Epidermal melanocyte (primary cell): ENCODE measurements around the gene NPAS3.

Experiments
- DNase-seq: peaks from one replicate; pipeline ENCODE4 v3.0.0; 2011; ENCODE audit warnings: low spot score; ENCODE audit not compliant: insufficient read length

The NPAS3 gene

DNA sequence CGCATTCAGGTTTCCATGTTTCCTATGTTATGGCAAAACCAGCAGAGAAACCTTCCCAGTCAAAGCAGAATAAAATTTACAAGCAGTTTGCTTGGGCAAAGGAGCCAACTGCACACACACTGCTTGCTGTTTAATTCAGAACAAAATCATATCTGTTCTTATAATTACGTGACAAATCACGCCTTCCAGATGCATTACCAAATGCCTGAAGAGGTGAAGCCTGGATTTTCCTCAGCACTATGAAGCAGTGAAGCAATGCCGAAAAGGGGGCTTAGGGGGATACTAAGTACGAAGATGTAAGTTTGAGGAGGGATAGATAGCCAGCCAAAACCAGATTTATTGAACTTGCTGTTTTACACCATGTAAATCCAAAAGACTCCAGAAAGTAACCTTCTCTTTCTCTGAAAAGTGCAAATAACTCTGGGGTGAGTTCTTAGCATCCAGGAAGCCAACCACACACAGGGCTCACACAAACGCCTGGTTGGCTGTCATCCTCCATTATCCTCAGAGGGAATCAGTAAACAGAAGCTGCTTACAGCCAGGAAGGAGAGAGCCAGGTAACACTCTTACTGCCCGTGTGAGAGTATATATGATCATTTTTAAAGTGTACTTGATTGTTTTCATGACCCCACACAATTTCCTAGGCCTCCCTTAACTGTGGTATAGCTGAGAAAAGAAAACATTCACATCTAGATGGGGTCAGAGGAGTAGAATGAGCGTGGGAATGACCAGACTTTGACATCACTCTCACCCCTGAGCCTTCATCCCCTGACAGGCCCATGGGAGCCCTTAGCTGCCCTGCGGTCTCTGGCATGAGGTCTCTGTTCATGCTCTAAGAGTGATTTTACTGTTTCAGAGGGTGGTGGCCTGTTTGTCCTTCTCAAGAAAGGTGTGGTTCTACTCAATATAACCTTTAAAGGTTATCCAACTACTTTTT lies 569.7 kb downstream of the NPAS3 start:
- no peak for DNase-seq

DNA sequence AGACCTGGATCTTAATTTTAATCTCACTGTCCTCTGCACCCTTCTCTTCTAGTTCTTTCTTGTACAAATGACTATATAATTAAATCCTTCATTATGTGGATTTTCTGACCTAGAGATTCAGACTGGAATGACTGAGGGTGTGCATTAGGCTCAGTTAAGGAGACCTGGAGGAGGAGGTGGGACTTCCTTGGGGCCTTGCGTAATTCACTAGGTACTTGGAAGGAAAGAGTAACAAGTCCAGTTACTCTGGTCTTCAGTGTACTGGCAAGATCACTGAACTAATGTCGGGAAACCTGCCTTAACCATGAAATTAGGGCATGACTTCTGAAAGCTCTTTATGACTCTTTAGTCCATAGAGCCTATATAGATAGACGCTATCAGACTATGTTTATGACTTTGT lies 570.8 kb downstream of the NPAS3 start:
- no peak for DNase-seq

DNA sequence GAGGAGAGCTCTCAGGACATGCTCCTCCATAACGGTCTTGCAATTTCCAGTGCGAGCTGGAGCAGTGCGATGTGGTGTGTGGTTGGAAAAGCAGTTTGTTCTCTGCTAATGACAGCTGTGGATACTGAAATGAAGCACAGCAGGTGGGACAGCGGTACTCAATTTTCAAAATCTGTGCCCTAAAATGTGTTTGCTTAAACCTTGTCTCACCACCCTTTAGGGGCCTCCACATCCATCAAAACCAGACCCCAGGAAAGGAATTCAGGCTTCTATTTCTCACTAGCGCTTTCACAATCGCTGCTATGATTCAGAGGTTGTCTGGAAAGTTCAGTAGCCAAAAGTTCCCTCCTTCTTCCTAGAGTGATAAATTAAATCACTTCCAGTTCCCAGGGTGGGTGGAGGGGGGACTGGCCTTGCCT lies 571.4 kb downstream of the NPAS3 start:
- DNase-seq = no peak

DNA sequence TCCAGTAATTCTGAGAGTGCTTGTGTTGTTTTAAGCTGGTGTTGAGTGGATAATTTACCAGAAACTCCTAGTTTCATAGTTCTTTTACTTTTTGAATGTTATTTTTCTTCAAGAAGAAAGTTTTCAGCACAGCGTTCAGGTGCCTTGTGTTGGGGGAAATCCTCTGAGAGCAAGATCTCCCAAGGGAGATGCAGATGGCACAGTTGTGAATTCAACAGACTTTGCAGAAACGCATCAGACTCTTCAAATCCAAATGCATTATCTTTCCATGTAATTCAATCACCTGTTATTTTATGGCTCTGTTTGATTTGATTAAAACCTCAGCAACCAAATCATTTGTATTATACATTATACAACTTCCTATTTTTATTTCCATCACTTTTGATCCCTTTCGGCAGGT lies 572.3 kb downstream of the NPAS3 start:
- DNase-seq = no peak

DNA sequence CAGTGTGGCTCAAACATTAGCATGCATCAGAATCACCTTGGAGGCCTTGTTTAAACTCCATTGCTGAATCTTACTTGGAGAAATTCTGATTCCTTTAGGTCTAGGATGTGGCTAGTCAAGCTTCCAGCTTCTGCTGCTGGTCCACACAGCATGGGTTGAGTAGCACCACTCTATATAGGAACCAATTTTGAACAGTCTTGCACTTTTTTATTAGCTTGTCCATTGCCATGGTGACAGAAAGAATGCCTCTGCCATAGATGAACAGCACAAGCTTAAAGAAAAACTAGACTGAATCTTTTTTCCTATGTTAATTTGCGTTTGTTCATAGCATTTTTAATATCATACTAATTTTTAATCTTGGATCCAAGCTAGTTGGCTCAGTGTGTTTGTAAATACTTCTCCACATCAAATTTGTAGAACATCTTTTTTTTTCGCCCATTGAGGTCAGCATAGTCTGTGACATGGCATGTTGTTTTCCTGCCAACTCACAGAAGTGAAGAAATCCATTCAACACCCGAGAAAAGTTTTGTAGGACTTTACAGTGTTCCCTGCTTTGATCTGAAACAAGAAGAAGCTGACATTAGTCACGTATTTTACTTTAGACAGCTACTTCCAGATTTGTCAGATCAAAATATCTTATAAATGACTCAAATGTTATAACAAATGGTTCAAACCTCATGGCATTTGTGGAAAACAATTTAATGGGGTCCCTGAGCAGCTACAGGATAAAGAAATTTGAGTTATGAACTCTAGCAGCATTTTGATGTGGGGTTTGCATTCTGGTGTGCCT lies 573.4 kb downstream of the NPAS3 start:
- DNase-seq = no peak

DNA sequence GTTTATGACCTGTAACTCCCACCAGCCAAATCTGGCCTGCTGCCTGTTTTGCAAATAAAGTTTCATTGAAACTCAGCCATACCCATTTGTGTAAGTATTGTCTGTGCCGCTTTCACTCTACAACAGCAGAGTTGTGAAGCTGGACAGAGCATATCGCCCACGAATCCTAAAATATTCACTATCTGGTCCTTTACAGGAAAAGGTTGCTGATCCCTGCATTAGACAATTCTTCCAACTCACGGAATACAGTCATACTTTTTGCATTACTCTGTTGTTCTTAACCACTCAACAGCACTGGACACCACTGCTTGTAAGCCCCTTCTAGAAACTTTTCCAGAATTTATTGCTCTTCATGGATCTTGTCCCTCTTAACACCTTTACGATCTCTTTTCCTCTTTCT lies 576.8 kb downstream of the NPAS3 start:
- DNase-seq = no peak

DNA sequence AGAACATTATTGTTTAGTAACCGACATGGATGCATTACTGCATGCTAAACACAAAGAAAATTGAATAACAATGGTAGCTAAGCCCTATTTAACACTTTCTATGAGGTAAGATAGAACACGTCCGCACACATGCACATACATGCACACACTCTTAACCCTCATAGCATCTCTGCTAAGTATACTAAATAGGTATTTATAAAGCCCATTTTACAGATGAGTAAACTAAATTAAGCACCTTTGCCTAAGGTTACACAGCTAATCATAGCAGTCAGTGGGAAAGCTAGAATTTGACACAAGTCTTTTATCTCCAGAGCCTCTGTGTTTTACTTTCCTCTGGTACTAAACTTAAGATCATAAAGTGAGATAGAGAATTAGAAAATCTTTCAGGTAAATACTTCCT lies 577.2 kb downstream of the NPAS3 start:
- no peak for DNase-seq

DNA sequence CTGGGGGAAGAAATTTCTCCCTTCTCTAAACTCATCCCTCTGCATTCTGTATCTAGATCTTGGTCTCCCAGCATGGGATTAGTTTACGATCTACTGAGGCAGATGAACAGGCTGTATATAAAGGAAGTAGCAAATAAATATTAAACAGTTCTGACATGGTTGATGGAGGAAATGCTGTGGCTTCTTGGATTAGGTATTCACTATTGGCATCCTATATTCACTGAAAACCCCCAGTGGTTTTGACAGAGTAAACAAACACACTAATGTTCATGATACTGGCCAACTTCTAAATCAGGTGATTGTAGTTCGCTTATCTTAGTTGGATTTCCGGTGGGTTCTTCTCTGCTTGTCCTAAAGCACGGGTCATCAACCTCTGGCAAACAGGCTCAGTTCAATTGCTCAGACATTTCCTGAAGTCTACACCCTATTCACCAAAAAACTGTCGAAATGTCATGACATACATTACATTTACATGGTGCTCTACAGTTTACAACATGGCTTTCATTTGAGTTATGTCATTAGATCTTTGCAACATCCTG lies 578.3 kb downstream of the NPAS3 start:
- no peak for DNase-seq

DNA sequence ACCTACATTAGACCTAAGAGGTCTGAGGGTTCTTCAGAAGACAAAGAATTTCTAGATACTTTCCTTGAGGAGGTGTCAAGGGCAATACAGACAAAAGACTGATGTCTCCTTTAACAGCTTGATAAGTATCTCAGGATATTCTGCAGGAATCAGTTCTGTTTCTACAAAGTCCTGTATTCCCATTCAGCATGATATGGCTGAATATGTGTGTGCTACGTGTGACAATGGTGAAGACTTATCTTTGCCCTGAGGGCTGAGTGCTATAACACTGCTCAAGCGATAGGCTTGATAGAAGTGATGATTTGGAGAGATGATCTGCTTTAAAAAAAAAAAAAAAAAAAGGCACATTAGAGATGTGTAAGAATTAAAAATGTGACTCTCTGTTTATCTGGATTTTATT lies 582.5 kb downstream of the NPAS3 start:
- no peak for DNase-seq

DNA sequence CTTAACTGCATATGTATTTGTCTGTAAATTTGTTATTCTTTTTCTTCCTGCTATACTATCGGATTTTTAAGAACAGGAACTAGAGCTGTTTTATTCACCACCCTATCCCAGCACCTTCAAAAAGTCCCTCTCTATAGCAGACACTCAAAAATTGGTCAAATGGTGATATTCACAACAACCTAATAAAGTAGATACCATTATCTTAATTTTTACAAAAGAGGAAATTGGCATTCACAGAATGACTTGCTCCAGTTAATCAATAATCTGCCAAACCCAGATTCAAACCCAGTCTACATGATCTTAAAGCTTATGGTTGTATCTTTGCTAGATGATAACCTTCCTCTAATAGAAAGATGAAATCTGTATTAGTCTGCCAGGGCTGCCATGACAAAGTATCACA lies 585.6 kb downstream of the NPAS3 start:
- no peak for DNase-seq

DNA sequence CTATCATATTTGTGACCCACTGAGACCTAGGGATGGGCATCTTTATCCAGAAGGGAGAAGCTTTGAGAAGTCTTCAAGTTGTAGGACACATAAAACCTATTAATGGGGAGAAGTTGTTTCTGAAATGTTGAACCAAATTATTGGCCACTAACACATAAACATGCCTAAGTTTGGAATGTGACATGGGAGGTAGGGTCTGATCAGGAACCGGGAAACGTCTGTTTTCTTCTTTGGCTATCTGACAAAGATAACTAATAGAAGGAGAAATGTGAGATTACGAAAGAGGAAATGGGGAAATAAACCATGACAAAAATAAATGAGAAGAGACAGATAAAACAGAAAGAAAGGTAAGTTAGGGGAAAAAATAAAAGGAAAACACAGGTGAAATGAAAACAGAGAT lies 586.9 kb downstream of the NPAS3 start:
- no peak for DNase-seq

DNA sequence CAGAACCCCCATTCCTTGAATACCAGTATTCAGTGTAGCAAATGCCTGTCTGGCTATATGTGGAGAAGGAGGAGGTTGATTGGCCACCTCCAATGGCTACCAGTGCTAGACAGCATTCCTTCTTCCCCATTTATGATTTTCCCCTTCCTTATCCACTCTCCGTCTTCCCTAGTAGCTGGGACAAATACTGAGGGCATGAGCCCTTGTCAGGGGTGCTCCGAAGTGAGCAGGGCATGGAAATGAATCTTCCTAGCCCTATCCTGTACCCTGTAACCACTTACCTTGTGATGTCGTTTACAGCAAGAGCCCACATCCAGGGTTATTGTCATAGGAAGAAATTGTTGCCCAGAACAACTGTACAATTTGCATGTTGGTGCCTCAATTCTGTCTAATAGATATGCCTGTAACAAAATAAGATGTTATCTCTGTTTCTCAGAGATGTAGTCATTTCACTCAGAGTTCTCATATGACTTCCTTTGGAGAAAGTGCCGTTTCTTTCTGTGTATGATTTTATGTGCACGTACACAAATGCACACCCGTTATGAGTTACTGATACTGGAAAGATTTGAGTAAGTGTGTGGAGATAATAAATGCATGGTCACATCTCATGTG lies 588.5 kb downstream of the NPAS3 start:
- no peak for DNase-seq

DNA sequence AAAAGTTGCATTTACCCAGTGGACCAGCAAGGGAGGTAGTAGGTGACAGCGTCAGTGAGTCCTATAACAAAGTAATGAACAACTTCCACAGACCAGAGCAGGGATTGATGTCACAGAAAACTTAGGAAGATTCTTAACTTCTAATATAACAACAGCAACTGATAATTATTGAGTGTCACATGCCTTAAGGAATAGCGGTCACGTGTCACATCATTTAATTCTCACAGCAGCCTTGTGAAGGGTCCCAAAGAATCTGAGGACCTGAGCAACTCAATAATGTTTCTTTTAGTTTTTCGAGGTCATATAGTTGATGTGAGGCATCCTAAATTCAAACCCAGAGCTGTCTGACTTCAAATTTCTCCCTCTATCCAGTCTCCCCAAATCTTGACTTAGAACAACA lies 590.0 kb downstream of the NPAS3 start:
- DNase-seq = no peak

DNA sequence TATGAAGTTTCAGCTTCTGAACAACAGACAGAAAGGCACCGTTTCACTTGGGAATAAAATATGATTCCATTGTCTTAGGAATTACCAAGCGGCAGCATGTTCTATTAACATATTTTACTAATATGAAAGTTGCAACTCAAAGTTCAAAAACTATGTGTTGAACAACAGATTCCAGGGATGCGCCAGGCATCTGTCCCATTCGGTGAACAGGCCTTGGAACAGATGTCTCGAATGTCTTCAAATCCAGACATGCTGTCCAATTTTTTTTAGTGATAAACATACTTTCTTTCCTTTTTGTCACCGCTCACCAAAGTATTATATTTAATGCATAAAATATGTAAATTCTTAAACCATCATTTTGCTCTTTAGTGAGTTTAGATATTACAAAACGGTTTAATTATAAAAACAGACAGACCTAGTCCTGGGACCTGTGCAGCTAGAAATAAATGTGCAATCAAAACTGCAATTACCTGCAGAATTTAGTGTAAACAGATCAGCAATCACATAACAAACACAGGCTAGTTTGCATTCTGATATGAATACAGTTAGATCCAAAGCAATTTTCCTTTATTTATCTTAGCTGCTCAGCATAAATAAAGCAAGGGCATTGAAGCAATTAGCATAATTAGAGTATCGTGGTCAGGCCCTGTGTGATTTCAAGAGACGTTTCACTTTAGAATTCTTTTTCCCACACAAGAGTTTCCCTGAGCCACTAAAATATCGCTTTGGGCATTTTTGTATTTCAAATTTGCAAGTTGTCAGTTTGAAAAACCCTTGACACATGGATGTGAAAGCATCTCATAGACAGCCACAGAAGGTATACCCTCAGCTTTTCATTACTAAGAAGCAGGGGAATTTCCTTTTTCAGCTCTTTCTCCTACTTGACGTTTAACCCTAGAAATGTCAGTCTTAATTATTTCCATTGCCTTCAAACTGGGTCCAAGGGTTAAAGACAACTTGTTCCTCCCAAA lies 591.4 kb downstream of the NPAS3 start:
- no peak for DNase-seq

DNA sequence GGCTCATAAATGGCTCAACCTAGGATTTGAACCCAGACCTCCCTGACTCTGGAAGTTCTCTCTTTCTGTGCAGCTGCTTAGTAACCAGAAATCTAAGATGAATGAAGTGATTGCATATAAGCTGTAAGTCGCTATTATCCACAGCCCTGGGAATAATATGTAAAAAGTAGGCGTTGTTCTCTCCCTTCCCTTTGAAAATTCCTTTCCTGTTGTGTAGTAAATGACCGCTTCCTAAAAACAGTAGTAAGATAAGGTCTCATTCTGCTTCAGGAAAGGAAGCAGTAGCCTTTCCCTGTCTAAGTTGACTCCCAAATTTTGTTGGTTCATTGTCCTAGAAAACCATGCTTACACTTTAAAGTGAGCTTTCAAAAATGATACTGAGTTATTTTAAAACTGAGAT lies 593.9 kb downstream of the NPAS3 start:
- DNase-seq = no peak

DNA sequence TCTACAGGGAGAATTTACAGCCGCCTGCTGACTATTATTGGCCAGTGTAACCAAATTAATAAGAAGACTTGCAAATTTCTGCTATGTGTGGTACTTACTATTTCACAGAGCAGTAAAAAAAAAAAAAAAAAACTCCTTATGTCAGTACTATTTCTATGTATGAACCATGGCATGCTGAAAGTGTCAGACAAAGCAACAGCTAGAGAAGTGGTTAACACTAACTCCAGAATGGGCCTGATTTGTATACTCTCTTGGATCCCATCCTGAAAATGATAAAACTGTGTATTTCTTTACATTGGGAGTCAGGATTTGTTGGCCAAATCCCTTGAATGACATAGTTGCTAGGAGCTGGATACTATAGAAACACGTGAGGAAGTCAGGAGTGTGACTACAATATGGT lies 595.4 kb downstream of the NPAS3 start:
- no peak for DNase-seq

DNA sequence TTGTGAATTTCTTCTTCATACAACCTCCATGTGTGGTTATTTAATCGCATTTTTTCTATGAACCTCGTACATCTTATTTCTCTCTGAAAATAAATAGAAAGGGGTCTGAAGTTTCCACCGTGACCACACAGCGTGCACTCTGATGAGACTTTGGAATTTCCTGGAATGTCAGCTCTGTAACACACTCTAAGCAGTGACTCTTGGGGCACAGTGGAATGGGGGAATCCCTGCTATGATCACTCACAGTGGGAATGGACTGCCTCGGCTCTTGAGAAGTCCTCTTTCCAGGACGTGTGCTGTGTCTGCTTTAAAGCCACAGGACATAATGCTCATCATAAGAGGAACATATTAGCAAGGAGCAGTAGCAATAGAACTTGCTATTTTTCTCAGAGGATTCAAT lies 596.0 kb downstream of the NPAS3 start:
- DNase-seq = no peak

DNA sequence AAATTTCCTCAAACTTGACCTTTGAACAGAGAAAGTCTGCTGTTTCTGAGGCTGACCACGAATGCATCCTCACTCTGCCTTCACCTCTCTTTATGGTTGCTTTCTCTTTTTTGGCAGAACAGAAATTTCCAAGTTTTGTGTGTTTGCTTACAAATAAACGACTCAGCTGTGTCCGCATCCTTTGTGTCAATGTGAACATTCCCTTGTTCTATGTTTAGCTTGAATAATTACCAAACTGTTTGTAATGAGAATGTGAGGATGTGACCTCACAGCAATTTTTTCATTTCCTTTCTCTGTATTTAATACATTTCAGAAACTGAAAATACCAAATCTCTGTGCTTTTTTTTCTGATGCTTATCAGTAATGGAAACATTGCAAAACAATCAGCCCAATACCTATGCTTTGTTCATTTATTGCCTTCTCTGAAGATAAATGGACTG lies 601.3 kb downstream of the NPAS3 start:
- no peak for DNase-seq

DNA sequence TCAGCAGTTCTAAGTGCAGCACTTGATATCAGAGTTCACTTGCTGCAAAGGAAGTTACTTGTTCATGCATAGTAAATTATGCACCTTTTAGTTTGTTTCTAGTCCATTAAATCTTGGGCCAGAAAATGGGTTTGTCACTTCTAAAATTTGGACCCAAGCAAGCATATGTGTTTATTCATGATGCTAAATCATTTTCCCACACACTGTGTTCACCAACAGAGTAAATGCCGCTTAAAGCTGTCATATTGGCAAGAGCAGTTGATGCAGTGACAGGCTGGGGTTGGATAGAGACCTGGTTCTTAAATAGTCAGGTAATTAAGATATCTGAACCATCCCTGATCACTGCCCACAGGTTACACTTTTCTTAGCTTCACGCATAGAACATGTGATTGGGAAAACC lies 602.5 kb downstream of the NPAS3 start:
- no peak for DNase-seq
